Chondrocyte (in vitro differentiated cells): ENCODE results near the gene RGS19. TPM values are rescaled to one million over a fixed set of nuclear protein-coding genes. Genes with fewer than 3 reads are reported as not detected.
A peak's percentile ranks its signal among the peaks of the same experiment; 100 is the strongest.

Experiments used
- DNase-seq: peaks from one replicate; pipeline ENCODE4 v3.0.0; 2021; ENCODE audit warnings: mixed read lengths, low spot score
- H3K27ac Mint-ChIP-seq: one replicate; pipeline ENCODE4 v1.8.0; 2021; ENCODE audit warnings: mild to moderate bottlenecking, moderate library complexity, mixed read lengths; ENCODE audit not compliant: unreplicated experiment
- H3K27me3 Mint-ChIP-seq: 2 replicates; pipeline ENCODE4 v1.8.0; 2021; ENCODE audit warnings: low read depth, mixed read lengths
- H3K36me3 Mint-ChIP-seq: 2 replicates; pipeline ENCODE4 v1.8.0; 2021; ENCODE audit warnings: low read depth, mixed read lengths
- H3K4me1 Mint-ChIP-seq: 2 replicates; pipeline ENCODE4 v1.8.0; 2021; ENCODE audit warnings: low read depth, mild to moderate bottlenecking, mixed read lengths
- H3K4me3 Mint-ChIP-seq: one replicate; pipeline ENCODE4 v1.8.0; 2021; ENCODE audit warnings: mild to moderate bottlenecking, moderate library complexity, mixed read lengths; ENCODE audit not compliant: unreplicated experiment
- H3K9me3 Mint-ChIP-seq: 2 replicates; pipeline ENCODE4 v1.8.0; 2021; ENCODE audit warnings: low read depth, mixed read lengths
- CTCF ChIP-seq: fragments of 200-600 bp; sonication (generic); IDR thresholded peaks from 2 replicates; pipeline ENCODE4 v1.5.0; 2021; ENCODE audit warnings: antibody characterized with exemption, mild to moderate bottlenecking, moderate library complexity
- total RNA-seq: library from RNA; stranded (reverse); gene quantifications from 3 replicates; pipeline ENCODE4 v1.2.1, GENCODE V29; 2021

Gene RGS19
- total RNA-seq, 1 donor from 2014 or later, result 18.1 TPM

- no peak for TF ChIP-seq CTCF
- H3K9me3 Mint-ChIP-seq, result no peaks in the 10 kb centered on the region
- H3K27ac Mint-ChIP-seq, result no peak overlapping the region
- DNase-seq, result no peak
- H3K36me3 Mint-ChIP-seq, result no peaks in the 10 kb centered on the region
- H3K4me1 Mint-ChIP-seq, result peaks cover 32% of the 10 kb centered on the region
- H3K4me3 Mint-ChIP-seq, result no peak overlapping the region
- peaks cover 8% of the 10 kb centered on the region for H3K27me3 Mint-ChIP-seq
Measured at GRCh38 chr20:64082126-64082731, 2.9 kb upstream of the RGS19 start.

DNA sequence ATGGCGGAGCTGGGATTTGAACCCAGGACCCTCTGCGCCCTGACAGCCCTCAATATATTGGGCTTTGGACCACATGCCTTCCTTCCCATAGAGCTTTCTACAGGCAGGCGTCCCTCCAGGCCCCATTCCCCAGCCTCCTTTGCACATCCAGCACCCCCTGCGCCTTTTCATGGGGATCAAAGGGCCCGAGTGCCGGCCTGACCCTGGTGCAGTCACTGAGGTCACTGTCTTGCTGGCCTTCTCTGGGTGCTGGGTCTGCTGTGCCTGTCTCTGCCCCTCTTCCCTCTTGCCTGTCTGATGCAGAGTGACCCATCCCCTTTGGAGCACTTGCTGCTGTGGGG lies 2.3 kb upstream of the RGS19 start:
- Mint-ChIP-seq H3K9me3 (no peaks in the 10 kb centered on the region), H3K36me3 (no peaks in the 10 kb centered on the region), H3K27me3 (peaks cover 8% of the 10 kb centered on the region), H3K27ac (no peak overlapping the region), H3K4me1 (peaks cover 32% of the 10 kb centered on the region), H3K4me3 (no peak overlapping the region)
- DNase-seq, result no peak
- TF ChIP-seq CTCF, result no peak

- TF ChIP-seq CTCF, result no peak
- Mint-ChIP-seq H3K27me3 (peaks cover 8% of the 10 kb centered on the region), H3K36me3 (no peaks in the 10 kb centered on the region), H3K4me3 (peak overlapping the region; percentile 74), H3K9me3 (no peaks in the 10 kb centered on the region), H3K4me1 (peaks cover 32% of the 10 kb centered on the region), H3K27ac (peak overlapping the region; percentile 22)
- no peak for DNase-seq
Measured at GRCh38 chr20:64080813-64081623, 1.7 kb upstream of the RGS19 start.

DNA sequence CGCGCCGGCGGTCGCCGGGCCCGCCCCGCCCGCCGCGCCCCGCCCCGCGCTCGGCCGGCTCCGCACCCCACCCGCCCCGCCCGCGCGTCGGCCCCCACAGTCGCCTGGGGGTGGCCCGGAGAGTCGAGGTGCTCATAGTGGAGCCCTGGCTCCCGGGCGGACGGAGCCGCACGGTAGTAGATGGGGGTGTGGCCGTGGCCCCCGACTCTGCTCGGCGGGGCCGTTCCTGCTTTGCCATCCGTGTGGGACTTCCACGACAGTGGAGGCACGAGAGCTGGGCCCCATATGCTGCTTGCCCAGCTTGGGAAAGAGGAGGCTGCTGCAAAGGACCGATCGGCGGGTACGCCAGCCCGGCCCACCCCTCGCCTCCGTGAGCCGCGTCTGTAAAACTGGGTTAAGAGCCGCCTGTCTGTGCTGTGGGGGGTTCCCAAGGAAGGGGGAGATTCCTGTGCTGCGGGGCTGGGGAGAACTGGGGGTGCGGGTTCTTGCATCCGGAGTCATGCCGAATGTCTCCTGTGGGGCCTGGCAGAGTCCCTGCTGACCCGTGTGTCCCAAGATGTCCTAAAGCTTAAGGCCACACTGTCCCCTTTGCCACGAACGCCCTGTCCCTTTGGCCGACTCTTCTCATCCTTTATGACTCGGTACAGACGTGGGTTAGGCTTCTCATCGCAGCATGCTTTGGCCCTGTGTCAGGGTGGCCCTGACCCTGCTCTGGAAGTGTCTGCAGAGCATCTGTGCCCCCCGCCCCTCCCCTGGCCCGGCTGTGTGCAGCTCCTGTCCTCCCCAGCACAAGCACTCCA lies 895 bp upstream of the RGS19 start, which contains the start of gene OPRL1:
TSS of gene OPRL1 (plus strand) at position 70 of the 800 bp plus-strand sequence. CDS start 12,639 bp downstream, outside the sequence.
- DNase-seq, result no peak
- Mint-ChIP-seq H3K4me3 (peak within 1 kb of the TSS; percentile 79), H3K4me1 (peaks cover 32% of the 10 kb centered on the region), H3K36me3 (no peaks in the 10 kb centered on the region), H3K27me3 (peaks cover 4% of the 10 kb centered on the region), H3K27ac (peak within 1 kb of the TSS; percentile 36), H3K9me3 (no peaks in the 10 kb centered on the region)
- TF ChIP-seq CTCF, result no peak

DNA sequence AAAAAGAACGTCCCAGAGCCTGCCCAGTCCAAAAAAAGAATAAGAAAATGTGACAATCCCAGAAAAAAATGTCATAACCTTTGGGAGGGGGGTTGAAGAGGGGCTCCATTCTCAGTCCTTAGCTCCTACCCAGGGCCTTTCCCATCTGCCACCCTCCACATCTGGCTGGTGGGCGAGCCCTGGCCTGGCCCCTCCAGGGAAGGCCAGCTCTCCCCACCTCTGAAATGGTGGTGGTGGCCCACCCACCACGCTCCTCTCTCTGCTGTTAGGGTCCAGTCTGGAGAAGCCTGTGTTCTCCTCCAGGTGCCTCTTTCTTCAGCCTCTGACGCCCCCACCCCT lies 415 bp downstream of the RGS19 start:
- no peaks in the 10 kb centered on the region for H3K36me3 Mint-ChIP-seq
- DNase-seq, result no peak
- H3K4me1 Mint-ChIP-seq, result peaks cover 28% of the 10 kb centered on the region
- H3K27ac Mint-ChIP-seq, result no peak overlapping the region
- peak overlapping the region; percentile 79 for H3K4me3 Mint-ChIP-seq
- no peak for TF ChIP-seq CTCF
- no peaks in the 10 kb centered on the region for H3K9me3 Mint-ChIP-seq
- H3K27me3 Mint-ChIP-seq, result no peaks in the 10 kb centered on the region
